HL-60 (cell line): Measurements from ENCODE around the gene MYLK3.

ENCODE experiments used
- CTCF ChIP-seq: IDR thresholded peaks from one replicate; pipeline ENCODE4 v1.5.1; 2011; ENCODE audit warnings: low read length, control low read depth, inconsistent platforms; ENCODE audit not compliant: insufficient read depth
- POLR2AphosphoS5 ChIP-seq: IDR thresholded peaks from 2 replicates; pipeline ENCODE4 v1.6.1; 2012; ENCODE audit warnings: low read depth
- REST ChIP-seq: IDR thresholded peaks from 2 replicates; pipeline ENCODE4 v1.6.1; 2012; ENCODE audit warnings: low read depth; ENCODE audit not compliant: insufficient replicate concordance
- SPI1 ChIP-seq: IDR thresholded peaks from 2 replicates; pipeline ENCODE4 v1.6.1; 2012; ENCODE audit warnings: low read depth, mild to moderate bottlenecking, borderline replicate concordance

- TF ChIP-seq SPI1: no peak
- no peak for TF ChIP-seq REST
- no peak for TF ChIP-seq CTCF
- no peak for TF ChIP-seq POLR2AphosphoS5
Measured at GRCh38 chr16:46782320-46782719, 34.2 kb upstream of the MYLK3 start.
